AG04449 (cell line): ENCODE results near the gene LILRA2.
"Not testable (repeated sequence)": the region's sequence is repeated elsewhere in the genome, so short reads cannot be mapped to it uniquely, and the experiment has no call there.

Experiments used
- CTCF ChIA-PET: fragments of 350-600 bp; formaldehyde crosslinking; extraction: SDS; loops from one replicate; lab custom pipeline; 2021; ENCODE audit warnings: antibody characterized with exemption; lab: Yijun Ruan, JAX
- POLR2A ChIA-PET: fragments of 400-600, 350-600 bp; formaldehyde crosslinking; extraction: SDS; loops from one replicate; lab custom pipeline; 2020; ENCODE audit warnings: antibody characterized with exemption, inconsistent platforms; lab: Yijun Ruan, JAX
- DNase-seq: peaks from one replicate; pipeline ENCODE4 v3.0.0-alpha.2; 2010; ENCODE audit warnings: low read depth, low spot score
- H3K4me3 ChIP-seq: 2 replicates; pipeline ENCODE4 v1.5.1; 2011; ENCODE audit warnings: low read depth, mild to moderate bottlenecking, control low read depth, low read length
- TF ChIP-seq, protein P1 (sequence below): IDR thresholded peaks from one replicate; pipeline ENCODE4 v1.5.1; 2011; ENCODE audit warnings: mild to moderate bottlenecking, moderate library complexity, low read length, control low read depth, inconsistent platforms; ENCODE audit not compliant: insufficient read depth; ENCODE audit errors: missing control alignments

LILRA2 gene

GRCh38 chr19:54594737-54595136 lies 21.1 kb downstream of the LILRA2 start:
- ChIA-PET POLR2A (no interaction called here), CTCF (no interaction called here)
- TF ChIP-seq, protein P1, sequence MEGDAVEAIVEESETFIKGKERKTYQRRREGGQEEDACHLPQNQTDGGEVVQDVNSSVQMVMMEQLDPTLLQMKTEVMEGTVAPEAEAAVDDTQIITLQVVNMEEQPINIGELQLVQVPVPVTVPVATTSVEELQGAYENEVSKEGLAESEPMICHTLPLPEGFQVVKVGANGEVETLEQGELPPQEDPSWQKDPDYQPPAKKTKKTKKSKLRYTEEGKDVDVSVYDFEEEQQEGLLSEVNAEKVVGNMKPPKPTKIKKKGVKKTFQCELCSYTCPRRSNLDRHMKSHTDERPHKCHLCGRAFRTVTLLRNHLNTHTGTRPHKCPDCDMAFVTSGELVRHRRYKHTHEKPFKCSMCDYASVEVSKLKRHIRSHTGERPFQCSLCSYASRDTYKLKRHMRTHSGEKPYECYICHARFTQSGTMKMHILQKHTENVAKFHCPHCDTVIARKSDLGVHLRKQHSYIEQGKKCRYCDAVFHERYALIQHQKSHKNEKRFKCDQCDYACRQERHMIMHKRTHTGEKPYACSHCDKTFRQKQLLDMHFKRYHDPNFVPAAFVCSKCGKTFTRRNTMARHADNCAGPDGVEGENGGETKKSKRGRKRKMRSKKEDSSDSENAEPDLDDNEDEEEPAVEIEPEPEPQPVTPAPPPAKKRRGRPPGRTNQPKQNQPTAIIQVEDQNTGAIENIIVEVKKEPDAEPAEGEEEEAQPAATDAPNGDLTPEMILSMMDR = no peak
- no peak for DNase-seq
- H3K4me3 ChIP-seq = no peak overlapping the region

- POLR2A ChIA-PET, DNase-seq, CTCF ChIA-PET, H3K4me3 ChIP-seq: not testable (repeated sequence)
Observed at GRCh38 chr19:54595680-54596436, 22.3 kb downstream of the LILRA2 start.

DNA sequence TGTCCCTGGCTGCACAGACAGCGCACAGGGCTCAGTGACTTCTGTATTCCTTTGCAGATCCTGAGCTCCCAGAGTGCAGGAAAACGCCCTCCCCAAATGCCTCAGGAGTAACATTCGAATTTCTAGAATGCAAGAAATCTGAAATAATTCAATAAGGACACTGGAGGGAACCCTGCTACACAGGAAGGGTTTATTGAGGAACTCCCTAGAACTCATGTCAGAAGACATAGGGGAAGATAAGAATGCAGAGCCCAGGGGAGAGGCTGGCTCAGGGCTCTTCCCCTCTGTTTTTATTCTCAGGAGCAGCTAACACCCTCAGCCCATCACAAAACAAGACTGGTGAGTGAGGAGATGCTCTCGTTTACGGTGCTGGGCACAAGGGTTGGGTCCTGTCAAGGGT lies 26.6 kb downstream of the LILRA2 start:
- TF ChIP-seq, protein P1 = no peak
- CTCF ChIA-PET = no interaction called here
- H3K4me3 ChIP-seq = no peak overlapping the region
- no peak for DNase-seq
- POLR2A ChIA-PET = no interaction called here

DNA sequence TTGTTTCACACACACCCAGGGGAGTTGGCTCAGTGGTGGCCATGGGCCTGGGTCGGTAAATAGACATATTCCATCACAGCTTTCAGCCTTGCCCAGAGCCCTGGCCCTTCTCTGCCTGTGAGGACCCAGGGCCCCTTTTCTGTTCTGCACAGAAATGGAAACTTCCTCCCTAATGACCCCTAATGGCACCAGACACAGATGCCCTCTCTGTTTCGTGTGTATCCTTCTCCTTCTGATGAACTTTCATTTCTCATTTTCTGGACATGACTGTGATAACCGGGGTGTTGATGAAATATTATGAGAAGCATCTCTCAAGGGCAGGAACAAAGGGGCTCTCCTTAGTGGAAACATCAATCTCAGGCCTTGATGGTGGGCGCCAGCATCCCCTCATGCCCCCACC lies 32.6 kb downstream of the LILRA2 start:
- no peak for DNase-seq
- H3K4me3 ChIP-seq = no peak overlapping the region
- POLR2A ChIA-PET = no interaction called here
- TF ChIP-seq, protein P1 = no peak
- CTCF ChIA-PET = no interaction called here

DNA sequence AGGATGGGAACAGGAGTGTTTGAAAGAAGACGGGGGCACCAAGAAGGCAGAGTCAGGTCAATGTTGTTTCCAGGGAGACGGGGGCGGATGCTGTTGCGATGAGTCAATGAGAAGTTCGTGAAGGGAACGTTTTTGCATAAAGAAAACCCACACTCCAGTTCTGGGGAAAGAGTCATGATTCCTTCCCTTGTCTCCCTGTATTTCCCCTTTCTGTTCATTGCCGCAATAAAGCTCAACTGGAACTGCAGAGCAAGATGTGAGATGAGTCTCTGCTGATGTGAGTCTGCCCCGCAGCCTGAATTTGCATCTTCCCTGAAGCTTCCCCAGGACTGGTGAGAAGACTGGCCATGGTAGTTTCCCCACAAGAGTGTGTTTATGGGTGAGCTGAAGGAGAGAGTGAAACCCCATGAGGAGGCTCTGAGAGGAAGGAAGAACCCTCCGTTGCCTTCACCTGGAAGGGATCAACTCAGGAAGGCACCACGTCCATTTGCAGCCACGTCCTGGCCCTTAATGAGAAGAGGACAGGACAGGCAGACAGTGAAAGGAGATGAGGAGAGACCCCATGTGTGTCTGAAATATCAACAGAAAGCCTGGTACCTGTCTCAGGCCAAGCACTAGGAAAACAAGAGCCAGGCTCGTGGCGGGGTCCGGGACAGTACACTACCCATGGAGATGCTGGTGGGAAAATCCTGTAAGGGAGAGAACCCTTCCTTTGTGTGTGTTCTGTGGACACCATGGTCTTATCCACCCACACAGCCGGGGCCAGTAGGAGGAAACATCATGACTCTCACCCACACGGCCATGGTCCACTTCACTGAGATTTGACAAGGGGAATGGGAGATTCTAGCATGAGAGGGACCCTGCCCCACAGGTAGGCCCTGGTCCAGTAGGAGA lies 33.5 kb downstream of the LILRA2 start:
- H3K4me3 ChIP-seq = no peak overlapping the region
- CTCF ChIA-PET = no interaction called here
- TF ChIP-seq, protein P1 = no peak
- DNase-seq = no peak
- POLR2A ChIA-PET = no interaction called here

DNA sequence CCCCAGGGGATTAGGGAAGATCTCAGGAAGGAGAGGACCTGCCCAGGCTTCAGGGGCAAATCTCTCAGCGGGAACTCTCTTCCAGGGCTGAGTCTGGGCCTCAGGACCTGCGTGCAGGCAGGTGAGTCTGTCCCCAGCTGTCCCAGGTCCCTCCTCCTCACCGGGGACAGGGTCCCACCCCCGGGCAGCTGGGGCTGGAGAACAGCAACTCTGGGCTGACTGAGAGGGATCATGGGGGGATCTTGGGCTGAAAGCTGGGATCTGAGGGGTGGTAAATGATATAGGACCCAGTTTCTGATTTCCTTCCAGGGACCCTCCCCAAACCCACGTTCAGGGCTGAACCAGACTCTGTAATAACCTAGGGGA lies 34.2 kb downstream of the LILRA2 start:
- H3K4me3 ChIP-seq = no peak overlapping the region
- TF ChIP-seq, protein P1 = no peak

More for the DNA sequence above, 34.2 kb downstream of the LILRA2 start:
- CTCF ChIA-PET = no interaction called here
- POLR2A ChIA-PET = no interaction called here
- DNase-seq = no peak
